ENCODE measurements around the gene LRP4.

DNA sequence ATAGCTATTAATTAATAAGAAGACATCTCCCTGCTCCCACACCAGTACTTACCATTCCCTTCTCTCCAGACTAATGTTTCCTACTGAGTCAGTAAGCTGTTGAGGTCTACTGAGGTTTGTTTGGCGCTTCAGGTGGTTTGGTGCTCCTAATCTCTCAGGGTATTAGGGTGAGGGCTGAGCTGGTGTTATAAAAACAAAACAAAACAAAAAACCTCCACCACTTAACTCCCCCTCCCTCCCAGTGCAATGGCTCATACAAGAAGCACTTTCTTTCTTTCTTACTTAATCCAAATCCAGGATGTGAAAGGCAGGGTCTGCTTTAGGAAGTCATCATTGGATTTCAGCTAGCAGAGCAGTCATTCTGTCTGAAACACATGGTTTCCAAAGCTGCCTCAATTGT is 33.5 kb upstream of the LRP4 start:
- TF ChIP-seq, protein P1, sequence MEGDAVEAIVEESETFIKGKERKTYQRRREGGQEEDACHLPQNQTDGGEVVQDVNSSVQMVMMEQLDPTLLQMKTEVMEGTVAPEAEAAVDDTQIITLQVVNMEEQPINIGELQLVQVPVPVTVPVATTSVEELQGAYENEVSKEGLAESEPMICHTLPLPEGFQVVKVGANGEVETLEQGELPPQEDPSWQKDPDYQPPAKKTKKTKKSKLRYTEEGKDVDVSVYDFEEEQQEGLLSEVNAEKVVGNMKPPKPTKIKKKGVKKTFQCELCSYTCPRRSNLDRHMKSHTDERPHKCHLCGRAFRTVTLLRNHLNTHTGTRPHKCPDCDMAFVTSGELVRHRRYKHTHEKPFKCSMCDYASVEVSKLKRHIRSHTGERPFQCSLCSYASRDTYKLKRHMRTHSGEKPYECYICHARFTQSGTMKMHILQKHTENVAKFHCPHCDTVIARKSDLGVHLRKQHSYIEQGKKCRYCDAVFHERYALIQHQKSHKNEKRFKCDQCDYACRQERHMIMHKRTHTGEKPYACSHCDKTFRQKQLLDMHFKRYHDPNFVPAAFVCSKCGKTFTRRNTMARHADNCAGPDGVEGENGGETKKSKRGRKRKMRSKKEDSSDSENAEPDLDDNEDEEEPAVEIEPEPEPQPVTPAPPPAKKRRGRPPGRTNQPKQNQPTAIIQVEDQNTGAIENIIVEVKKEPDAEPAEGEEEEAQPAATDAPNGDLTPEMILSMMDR (conservative IDR thresholded peaks at IDR 0.05; ENCODE audit: low read depth, low read length), result no peak
- no peak for TF ChIP-seq EZH2phosphoT487 (IDR thresholded peaks at IDR 0.05; ENCODE audit: borderline replicate concordance, low read length)
- TF ChIP-seq EZH2 (IDR thresholded peaks at IDR 0.05; ENCODE audit: low read length, unreplicated experiment), result no peak

All from PC-3 (cell line).